ENCODE data around the gene KRT2.

Gene KRT2

DNA sequence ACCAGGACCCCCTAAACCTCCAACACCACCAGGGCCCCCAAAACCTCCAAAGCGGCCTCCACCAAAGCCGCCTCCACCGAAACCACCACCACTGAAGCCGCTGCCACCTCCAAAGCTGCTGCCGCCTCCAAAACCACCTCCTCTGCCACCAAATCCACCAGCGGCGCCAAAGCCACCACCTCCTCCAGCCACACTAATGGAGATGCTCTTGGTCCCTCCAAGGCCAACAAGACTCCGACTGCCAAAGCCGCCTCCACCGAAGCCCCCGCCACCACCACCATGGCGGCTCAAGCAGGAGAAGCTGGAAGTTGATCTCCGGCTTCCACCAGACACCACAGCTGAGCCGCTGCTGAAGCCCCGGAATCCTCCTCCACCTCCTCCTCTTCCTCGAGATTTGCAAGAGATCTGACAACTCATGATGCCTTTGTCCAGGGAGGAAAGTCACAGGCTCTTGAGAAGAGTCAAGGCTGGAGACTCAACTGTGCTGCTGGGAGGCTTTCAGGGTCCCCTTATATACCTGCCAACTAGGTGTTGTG, at the start of gene KRT2:
KRT2 (minus strand) TSS at position 486 of the 536 bp plus-strand sequence; CDS start at position 417, 69 bp downstream.
- no peak for DNase-seq (ENCODE audit: low read depth in 2 of 3, low spot score in 2 of 3)

DNA sequence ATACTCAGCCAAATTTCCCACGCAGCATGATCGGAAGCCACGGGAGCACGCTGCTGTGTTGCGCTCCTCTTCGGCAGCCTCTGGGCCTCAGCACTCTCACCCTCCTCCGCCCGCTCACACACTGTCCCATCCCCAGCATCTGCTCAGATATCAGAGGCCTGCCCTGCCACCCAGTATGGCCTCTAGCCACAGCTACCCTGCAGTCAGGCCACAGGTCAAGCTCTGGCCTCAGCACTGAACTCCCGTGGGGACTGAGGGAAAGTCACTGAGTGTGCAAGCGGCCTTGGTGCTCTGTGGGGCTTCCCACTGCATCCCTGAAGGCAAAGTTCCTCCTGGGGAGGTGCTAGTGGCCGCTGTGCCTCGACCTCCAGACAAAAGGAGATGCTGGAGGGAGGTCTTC, 49.3 kb upstream of the KRT2 start:
- no peak for DNase-seq (ENCODE audit: low read depth in 2 of 3, low spot score in 2 of 3)

DNA sequence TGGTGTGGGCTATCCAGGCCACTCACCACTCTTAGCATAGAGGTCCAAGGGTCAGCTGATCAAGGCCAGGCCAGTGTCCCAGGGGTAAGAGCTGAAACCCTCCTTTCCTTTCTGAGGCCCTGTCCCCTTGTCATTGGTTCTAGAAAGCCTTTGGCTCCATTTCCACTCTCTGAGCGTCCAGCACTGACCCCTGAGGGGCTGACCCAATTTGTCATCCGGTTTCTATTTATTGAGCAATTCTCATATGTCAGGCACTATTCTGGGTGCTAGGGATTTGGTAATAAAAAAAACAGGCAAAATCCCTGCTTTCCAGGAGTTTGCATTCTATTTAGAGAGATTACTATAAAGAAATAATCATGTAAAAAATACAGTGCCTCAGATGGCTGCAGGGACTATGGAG, 47.9 kb upstream of the KRT2 start:
- no peak for DNase-seq (ENCODE audit: low read depth in 2 of 3, low spot score in 2 of 3)

DNA sequence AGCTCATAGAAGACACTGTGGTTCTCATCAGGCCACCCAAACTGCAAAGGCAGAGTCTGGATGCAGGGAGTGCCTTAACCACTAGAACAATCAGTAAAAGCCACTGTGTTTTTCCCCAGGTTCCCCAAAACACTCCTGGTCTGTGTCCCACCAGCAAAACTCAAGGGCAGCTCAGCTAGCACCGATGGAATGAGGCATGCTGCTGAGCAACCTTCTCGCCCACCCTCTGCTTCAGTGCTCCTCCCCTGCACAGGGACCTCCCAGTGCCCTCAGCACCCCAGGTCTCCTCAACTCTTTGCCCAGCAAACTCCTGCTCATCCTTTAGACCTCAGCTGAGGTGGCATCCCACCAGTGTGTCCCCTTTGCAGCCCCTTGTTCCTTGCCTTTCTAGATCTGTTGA, 47.4 kb upstream of the KRT2 start:
- DNase-seq (ENCODE audit: low read depth in 2 of 3, low spot score in 2 of 3): no peak

DNA sequence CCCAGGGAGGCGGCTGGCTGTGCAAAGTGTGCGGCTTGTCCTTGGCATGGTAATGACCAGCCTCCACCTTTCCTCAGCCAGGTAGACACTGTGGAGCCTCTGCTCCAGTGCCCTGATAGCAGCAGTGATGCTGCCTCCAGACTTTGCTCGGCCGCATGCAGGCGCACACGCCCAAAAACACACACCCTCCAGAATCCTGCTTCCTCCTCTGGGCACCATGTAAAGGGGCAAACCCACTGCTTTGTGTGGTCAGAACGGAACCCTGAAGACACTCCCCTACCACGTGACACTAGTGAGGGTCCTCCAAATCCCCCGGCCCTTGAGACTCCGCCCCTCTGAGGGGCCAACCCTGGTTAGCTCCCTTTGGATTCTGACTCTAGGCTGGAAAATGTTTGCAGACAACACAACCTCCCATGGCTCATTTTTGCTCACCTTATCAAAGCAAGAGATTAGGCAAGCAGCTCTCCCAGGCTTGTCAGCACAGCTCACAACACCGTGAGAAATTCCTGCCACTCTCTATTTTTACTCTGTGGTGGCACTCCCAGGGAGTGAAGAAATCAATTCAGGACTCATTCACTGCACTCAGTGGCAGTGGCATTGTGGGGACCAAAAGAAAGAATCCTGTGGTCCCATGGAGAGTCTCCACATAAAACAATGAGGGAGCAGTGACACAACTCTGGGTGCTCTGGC, 46.8 kb upstream of the KRT2 start:
- DNase-seq (ENCODE audit: low read depth in 2 of 3, low spot score in 2 of 3): no peak

DNA sequence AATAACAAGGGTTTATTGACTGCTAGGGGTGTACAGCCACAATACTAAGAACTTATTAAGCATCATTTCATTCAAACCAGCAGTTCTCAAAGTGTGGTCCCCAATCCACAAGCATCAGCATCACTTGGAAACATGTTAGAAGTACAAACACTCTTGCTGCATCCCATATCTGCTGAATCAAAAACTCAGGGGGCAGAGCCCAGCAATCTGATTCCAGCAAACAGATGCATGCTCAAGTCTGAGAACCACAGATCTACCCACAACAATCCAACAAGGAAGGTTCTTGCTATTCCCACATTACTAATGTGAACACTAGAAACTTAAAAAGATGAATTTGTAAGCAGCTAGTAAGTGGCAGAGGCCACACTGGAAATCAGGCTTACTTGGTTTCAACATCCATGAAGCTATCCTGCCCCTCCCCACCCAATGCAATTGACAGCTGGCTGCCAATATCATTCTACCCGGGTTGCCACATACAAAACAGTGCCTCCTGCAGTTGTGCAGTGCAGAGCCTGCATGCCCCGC, 45.1 kb upstream of the KRT2 start:
- no peak for DNase-seq (ENCODE audit: low read depth in 2 of 3, low spot score in 2 of 3)

DNA sequence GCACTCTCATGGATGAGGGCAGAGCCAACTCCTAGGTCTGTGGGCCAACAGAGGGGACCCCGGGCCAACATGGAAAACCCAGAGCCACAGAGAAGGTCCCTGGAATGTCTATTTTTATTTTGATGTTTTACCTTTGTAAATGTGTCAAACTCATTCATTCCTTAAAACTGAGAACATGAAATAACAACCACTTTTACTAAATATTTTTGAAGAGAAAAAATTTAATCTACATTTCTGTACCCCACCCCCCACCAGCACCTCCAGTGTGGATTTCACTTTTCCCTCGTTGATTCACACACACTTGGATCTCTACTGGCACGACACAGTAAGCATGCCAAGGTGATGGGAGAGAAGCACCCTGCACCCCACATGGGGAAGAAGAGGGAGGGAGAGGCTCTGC, 44.6 kb upstream of the KRT2 start:
- no peak for DNase-seq (ENCODE audit: low read depth in 2 of 3, low spot score in 2 of 3)

DNA sequence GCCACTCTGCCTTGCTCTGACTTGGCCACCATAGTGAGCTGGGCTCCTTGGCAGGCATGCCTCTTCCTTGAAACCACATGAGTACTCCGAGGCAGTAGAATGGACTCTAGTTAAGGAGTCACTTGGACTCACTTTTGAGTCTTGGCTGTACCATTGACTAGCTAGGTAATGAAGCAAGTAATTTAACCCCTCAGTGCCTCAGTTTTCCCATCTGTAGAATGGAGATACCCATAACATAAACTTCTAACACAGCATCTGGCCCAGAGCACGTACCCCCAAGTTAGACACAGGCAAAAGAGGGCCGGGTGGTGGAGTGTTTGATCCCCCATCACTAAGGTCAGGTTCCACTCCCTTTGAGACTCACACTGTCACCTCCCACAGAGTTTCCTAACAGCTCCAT, 43.0 kb upstream of the KRT2 start:
- DNase-seq (ENCODE audit: low read depth in 2 of 3, low spot score in 2 of 3): no peak

DNA sequence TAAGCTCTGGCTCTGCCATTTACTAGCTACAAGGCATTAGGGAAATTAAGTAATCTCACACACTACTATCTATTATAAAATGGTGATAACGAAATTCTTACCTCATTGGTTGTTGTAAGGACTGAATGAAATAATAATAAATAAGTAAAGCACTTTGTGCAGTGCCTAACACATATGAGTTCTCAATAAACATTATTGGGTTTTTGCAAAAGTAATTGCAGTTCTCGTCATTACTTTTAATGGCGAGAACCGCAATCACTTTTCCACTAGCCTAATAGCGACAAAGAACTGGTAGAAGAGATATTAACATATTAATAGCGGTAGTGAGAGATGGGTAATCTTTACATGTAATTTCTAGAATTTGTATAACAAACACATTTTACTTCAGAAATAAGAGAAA, 42.1 kb upstream of the KRT2 start:
- no peak for DNase-seq (ENCODE audit: low read depth in 2 of 3, low spot score in 2 of 3)

DNA sequence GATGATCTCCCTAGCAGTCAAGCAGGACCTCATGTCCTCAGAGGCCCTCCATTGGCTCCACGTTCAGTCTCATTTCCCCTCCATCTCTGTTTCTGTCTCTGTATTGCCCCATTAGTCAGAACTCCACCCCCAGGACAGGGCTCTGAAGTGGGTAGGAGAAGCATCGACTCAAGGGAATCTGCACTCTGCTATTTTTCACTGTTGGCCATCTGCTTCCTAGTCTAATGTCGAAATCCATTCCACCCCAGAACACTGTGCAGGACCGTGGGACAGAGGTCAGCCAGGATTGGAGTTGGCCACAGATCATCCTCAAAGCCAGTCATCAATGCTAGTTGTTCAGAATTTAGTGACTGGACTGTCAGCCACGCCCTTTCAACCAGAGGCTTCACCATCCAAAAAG, 41.2 kb upstream of the KRT2 start:
- DNase-seq (ENCODE audit: low read depth in 2 of 3, low spot score in 2 of 3): no peak

DNA sequence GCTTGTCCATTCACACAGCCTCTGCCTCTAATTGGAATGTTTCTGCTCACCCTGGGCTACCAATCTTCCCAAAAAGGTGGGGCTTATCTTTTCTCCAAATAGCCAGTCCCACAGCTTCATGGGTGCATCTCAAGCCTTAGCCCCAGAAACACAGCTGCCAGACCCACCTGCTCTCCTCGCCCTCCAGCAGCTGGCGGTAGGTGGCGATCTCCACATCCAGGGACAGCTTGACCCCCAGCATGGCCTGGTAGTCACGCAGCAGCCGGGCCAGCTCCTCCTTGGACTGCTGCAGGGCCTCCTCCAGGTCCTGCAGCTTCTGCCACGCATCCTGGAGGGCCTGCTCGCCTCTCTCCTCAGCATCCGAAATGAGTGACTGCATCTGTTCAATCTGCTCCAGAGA, 40.2 kb upstream of the KRT2 start:
- no peak for DNase-seq (ENCODE audit: low read depth in 2 of 3, low spot score in 2 of 3)

DNA sequence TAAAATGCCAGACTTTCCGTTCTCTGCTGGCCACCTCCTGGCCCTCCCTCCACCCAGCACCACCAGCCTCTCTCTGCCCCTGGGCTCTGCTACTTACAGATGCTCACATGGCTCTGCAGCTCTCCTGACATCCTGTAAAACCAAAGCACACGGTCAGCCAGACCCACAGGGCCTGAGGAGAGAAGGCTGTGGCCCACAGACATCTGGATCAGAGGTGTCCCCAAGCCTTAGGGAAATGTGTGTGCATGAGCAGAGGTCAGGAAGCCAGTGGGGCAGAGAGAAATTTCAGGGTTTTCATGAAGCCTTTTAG, 39.8 kb upstream of the KRT2 start:
- no peak for DNase-seq (ENCODE audit: low read depth in 2 of 3, low spot score in 2 of 3)

DNA sequence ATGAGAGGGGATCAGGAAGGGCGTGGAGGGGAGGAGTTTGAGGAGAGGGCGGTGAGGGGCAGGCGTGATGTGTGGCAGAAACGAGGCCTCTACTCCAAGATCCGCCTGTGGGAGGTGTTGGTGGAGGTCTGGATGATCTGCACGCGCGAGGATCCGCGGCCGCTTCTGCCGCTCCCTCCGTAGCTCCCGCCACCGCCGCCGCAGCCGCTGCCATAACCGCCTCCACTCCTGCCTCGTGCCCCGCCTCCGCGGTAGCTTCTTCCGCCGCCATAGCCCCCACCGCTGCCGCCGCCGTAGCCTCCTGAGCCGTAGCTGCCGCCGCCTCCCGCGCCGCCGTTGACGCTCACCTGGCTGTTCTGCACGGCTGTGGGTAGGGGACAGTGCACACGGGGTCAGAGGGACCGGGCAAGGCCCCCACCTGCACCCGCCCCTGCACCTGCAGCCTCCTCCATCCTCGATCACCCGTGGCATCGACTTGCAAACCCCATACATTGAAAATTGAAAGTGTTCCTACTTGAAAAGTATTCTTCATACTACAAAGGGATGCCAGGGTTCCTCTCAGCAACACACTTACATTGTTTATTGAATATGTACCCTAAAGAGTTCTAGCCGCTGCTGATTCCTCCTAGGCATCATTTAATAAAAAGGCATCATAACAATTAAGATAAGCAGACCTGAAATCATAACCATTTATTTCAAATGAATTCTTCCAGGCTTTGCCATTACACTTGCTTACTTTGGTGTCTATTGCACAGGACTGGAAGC, 39.2 kb upstream of the KRT2 start:
- peak in 2 of 3 experiments; percentile 10 to 16 for DNase-seq (ENCODE audit: low read depth in 2 of 3, low spot score in 2 of 3)

DNA sequence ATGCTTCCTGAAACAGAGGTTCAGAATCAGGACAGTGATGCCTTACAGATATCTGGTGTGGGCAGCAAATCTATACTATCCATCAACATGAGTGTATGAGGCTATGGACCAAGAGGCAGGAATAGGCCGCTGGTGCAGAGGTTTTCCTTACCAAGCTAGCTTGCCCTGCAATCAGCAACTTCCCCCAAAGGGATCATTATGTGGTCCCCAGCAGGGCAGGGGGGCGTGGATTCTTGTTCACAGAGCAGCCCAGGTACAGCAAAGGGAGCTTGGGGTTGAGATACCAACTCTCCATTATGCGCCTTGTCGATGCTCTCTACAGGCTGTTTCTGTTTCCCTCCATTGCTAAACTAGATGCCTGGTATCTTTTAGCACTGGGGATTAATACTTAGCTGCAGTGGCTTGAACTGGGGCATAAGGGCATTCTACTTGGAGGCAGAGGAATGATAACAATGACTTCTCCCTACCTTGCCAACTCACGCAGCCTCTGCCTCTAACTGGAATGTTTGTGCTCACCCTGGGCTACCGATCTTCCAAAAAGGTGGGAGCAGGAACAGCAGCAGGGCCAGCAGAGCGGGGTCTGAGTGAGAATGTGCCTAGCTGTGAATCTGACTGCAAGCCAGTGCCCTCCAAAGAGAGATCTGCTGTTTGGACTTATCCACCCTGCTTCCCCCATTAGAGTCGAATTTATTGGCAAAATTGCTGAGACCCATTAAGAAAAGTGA, 38.5 kb upstream of the KRT2 start:
- no peak for DNase-seq (ENCODE audit: low read depth in 2 of 3, low spot score in 2 of 3)

DNA sequence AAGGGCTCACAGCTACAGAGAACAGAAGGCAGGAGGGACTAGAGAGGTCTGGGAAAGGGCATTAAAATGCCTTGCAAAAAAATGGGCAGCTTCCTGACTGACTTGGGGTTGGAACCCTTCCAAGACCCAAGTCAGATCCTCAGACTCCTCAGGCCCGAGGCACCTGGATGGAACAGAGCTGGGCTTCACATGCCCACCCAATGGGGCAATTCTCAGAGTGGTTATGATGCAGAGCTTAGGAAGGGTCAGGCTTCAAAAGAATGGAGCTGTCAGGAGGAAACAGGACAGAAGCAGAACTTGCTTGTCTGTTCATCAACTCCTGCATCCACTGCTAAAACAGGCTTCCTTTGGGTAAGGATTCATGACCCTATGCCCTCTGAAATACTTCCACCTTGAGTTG, 37.9 kb upstream of the KRT2 start:
- no peak for DNase-seq (ENCODE audit: low read depth in 2 of 3, low spot score in 2 of 3)

DNA sequence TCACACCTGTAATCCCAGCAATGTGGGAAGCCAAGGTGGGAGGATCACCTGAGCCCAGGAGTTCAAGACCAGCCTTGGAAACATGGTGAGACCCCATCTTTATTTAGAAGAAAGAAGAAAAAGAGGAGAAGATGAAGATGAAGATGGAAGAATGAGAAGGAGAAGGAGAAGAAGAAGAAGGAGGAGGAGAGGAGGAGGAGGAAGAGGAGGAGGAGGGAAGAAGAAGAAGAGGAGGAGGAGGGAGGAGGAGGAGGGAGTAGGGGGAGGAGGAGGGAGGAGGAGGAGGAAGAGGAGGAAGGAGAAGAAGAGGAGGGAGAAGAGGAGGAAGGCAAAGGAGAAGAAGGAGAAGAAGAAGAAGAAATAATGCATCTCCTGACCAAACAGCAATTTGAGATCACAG, 37.2 kb upstream of the KRT2 start:
- DNase-seq (ENCODE audit: low read depth in 2 of 3, low spot score in 2 of 3): no peak

DNA sequence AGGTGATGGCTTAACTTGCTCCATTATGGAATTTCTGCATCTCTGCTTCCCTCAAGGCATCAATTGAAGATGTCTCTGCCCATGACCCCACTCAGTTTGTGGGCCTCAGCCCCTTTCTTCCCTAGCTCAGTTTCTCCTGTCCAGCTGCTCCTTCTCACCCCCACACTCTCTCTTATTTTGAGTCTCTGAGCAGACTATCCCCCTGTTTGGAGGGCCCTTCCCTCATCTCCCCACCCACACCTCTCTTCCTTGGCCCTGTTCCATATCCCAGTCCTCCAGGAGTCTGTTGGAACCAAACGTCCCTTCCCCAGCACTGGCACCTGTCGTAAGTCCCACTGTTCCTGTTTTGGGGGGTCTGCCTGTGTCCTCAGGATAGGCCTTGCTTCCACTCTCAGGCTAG, 36.5 kb upstream of the KRT2 start:
- no peak for DNase-seq (ENCODE audit: low read depth in 2 of 3, low spot score in 2 of 3)

DNA sequence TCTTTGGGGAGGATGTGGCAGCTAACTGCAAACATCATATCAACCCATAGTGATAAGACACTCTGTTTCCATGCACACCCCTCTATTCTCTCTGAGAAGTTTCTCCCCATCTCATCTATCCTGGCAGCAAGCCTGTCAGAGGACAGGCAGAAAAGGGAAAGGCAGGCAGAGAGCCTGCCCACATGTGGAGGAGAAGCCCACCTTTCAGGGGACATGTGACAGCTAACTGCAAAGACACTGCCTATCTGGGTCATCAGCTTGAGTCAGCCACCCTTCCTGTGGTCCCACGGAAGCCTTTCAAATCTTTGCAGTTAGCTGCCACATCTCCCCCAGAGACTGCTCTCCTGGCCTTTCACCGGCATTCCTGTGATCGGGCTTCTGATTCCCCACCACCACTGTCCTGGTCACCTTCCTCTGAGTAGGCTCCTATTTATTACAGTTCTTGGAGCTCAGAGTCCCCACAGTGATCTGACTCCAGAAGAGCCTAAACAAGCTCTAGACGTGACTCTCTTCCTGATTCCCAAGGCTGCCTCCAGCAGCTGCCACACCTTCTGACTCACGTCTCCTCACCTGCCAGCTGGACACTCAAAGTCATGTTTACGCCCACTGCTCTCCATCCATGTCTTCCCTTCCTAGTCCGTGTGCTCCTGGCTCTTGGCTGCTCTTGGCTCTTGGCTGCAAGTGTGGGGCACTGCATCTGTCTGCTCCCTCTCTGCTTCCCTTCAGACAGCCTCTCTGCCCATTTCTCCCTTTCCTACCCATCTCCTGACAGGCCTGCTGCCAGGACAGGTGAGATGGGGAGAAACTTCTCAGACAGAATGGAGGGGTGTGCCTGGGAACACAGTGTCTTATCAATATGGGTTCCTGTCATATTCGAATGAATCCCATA, 35.7 kb upstream of the KRT2 start:
- no peak for DNase-seq (ENCODE audit: low read depth in 2 of 3, low spot score in 2 of 3)

DNA sequence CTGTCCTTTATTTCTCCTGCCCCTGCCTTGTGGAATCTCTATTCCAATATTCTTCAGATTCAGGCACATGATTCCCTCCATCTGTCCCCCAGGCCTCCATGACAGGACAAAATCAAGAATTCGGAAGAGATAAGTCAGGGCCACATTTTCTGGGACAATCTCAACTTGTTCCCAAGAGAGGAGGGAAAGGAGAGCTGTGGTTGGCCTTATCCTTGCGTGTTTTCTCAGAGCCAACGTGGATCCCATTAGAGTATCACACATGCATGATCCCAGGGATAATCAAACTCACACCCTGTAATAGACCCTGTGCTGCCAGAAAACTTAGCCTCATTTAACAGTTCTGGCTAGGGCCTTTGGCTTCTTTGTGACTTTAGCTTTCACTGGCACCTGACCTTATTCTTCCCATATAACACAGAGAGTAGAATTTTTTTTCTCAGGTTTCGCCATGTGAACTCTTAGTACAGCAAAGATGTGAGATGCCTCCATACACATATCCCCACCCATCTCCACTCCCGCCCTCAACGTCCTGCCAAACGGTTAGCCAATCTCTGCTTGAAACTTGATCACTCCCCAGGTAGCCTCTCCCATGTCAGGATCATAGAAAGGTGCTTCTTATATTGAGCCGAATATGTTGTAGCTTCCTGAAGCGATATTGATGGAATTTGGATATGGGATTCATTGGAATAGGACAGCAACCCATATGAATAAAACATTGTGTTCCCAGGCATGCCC, 34.9 kb upstream of the KRT2 start:
- DNase-seq (ENCODE audit: low read depth in 2 of 3, low spot score in 2 of 3): no peak

DNA sequence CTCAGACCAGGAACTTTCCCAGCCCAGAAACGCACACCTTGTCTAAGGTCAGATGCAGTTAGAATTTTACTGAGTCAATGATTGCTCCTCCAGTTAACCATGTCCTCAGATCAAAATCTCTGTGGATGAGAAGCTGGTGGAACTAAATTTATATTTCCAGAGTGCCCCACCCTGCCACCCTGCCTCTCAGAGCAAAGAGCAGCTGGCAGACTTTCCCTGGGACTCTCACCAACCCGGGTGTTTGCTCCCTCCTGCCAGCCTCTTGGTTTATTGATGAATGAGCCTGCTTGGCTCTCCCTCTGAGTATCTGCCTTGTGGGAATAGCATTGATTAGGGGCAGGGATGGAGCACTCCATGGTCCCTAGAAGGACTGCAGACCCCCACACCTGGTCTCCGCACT, 34.1 kb upstream of the KRT2 start:
- no peak for DNase-seq (ENCODE audit: low read depth in 2 of 3, low spot score in 2 of 3)

All from activated CD8-positive, alpha-beta memory T cell treated with anti-CD3 and anti-CD28 coated beads for 48 hours (primary cell).